NCI-H2107 treated with DMSO at 0.1 percent for 48 hours (cell line): ENCODE data around the gene TMX2.
"Not testable (repeated sequence)": the region's sequence is repeated elsewhere in the genome, so short reads cannot be mapped to it uniquely, and the experiment has no call there.

Source experiments
- DNase-seq: peaks from one replicate; lab custom pipeline; 2025; ENCODE audit not compliant: unreplicated experiment; lab: John Stamatoyannopoulos, UW

The TMX2 gene

GRCh38 chr11:57711414-57712255 lies 758 bp upstream of the TMX2 start, which contains the start of gene MED19:
Gene MED19 (minus strand): TSS chr11:57712215. CDS start chr11:57712179, 36 bp downstream.
- peak; percentile 49 for DNase-seq

- no peak for DNase-seq
Observed at GRCh38 chr11:57713835-57714234, 1.4 kb downstream of the TMX2 start.

GRCh38 chr11:57716726-57717125 lies 4.3 kb downstream of the TMX2 start:
- DNase-seq = not testable (repeated sequence)

- DNase-seq = no peak
Observed at GRCh38 chr11:57727185-57727584, 14.8 kb downstream of the TMX2 start.

DNA sequence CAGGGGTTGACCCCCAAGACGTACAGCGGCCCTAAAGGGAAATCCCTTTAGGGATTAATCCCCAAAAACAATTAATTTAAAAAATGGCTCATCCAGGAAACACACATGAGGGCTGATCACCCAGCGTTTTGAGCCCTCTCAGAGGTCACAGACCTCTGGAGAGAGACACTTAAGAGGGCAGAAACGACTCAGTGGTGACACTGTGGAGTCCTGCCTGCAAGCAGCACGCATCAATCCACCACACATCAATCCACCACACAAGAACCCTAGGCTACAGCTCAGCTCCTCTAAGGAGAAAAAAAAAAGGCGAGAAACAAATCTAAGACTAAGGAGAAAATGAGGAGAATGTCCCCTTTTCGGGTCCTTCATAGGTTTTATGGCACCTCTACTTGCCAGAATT lies 16.4 kb downstream of the TMX2 start:
- DNase-seq = no peak

DNA sequence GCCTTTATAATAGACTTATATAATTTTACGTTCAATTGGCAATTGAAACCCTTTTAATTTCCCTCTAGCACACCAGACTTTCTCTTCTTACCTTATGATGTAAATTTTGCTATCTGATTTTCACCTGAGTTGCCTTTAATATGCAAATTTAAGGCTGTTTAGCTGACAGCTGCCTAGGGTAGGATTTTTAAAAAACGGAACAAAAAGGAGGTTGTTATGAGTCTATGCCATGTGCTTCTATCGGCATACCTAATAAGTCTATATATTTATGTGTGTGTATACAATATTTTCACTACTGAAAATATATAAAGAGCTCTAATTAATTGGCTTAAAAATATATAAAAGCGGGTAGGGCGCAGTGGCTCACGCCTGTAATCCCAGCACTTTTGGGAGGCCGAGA lies 17.1 kb downstream of the TMX2 start:
- no peak for DNase-seq

- no peak for DNase-seq
Observed at GRCh38 chr11:57732661-57733060, 20.3 kb downstream of the TMX2 start.

- no peak for DNase-seq
Observed at GRCh38 chr11:57735619-57736298, 23.4 kb downstream of the TMX2 start.

GRCh38 chr11:57741132-57742086 lies 29.0 kb downstream of the TMX2 start, which contains the start of gene SELENOH:
Gene SELENOH (plus strand): TSS chr11:57741491. CDS start chr11:57741596, 105 bp downstream.
- peak; percentile 93 for DNase-seq

DNA sequence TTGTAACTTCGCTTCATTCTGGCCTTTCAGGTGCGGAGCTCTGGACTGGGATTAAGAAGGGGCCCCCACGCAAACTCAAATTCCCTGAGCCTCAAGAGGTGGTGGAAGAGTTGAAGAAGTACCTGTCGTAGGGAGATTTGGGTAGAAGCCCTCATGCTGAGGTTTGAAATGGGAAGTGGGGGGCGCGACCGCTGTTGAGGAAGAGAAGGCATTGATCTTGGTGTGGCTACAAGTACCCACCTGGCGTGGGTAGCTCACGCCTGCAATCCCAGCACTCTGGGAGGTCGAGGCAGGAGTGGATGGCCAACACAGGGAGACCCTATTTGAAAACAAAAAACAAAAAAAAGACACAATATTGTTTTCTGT lies 29.7 kb downstream of the TMX2 start:
- no peak for DNase-seq

- no peak for DNase-seq
Observed at GRCh38 chr11:57744357-57744756, 32.0 kb downstream of the TMX2 start.

DNA sequence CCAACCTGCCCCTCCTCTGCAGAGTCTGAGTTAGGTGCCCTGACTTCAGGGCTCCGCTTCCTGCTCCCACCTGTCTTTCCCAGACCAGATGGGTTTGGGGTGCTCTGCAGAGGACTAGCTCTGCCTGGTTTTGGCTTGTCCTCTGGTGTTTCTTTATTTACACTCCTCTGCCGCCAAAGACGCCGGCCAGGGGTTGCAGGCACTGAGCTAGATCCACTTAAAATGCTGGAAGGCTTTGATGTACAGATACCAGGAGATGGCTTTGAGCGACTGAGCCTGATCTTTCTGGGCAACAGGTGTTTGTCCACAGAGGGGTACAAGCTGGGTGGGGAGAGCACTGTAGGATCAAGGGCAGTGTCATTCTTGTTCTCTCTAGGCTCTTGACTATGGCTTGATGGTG lies 32.8 kb downstream of the TMX2 start:
- no peak for DNase-seq

DNA sequence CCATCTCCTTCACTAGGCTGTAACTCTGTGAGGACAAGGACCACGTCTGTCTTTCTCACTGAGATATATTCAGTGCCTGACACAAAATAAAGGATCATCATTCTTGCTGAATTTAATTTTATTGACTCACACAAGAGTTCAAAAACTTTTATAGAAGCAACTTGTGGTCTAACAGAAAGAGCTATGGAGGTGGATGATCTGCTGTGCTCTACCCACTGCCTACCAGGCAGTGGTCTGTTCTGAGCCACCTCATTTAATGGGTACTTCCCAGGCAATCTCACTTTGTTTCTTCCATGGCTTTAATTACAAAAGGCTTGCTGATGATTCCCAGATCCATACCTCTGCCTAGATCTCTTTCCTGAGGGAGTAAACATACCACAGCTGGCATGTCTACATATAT lies 34.5 kb downstream of the TMX2 start:
- DNase-seq = no peak

DNA sequence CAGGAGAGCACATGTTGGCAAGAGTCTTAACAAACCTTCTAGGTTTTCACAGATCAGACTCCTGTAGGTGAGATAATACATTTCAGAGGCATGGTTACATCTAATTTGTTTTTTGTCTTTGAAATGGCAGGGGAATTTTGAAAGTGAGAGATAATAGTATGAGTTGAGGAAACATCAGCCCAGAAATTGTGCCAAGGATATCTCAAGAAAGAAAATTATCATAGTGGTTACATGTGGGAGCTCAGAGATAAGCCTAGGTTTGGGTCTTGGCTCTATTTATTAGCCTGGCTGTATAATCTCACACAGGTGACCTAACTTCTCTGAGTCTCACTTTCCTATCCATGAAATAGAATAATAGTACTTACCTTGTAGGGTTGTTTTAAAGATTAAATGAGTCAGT lies 38.8 kb downstream of the TMX2 start:
- no peak for DNase-seq

DNA sequence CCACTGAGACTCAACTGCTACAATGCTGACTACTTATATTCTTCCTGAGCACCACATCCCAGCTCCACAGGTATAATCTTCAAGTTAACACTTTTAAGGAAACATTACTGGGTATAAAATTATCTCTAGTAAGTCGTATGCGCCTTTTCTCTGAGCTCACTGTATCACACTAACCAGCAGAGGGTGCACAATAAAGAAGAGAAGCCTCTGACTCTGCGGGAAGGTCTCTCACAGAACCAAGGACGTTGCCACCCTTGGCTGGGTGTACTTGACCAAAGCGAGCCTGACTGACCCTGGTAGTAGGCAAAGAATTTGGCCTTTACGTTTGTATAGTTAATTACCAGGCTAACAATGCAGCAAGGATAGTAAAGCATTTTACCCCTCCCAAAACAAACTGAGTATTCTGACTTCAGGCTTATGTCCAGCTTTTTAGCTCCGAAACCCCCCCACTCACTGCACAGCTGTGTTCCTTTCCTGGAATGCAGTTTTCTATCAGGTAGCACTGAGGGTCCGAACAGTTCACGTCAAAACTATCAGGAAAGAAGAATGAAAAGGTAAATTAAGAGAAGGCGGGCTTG lies 39.4 kb downstream of the TMX2 start, which contains the start of gene BTBD18:
TSS of gene BTBD18 (minus strand) at position 144 of the 578 bp plus-strand sequence. CDS start 631 bp downstream, outside the sequence.
- no peak for DNase-seq

DNA sequence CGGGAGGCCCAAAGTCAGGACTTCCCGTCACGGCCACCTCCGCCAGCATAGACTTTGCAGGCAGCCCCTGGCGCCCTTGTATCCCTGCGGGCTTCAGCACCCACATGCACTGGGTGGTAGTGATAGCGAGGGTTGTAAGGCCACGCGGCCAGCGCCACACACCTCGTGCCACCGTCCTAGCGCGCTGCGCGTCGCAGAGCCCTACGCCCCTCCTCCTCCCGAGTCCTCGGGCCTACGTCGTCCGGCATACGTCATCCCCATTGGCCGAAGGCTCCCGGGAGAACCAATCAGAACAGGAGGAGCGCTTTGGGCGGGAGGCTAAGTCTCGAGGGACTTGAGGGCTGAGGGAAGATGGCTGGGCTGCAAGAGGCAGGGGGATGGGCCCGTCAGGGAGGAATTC lies 40.6 kb downstream of the TMX2 start:
- no peak for DNase-seq

DNA sequence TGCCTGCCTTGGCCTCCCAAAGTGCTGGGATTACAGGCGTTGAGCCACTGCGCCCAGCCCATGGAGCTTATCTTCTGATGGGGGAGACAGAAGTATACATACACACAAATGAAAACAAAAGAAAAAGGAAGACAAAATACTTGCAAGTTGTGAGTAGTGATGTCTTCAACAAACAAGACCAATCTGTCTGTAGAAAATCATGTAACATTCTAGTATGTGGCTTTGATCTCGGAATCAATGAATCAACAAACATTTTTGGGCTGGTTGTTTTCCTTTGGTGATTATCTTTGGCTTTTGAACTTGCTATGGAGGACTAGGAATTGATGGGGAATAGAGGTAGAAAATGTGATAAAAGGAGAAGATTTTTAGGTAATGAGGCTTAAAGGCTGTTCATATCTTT lies 45.8 kb downstream of the TMX2 start:
- DNase-seq = no peak

DNA sequence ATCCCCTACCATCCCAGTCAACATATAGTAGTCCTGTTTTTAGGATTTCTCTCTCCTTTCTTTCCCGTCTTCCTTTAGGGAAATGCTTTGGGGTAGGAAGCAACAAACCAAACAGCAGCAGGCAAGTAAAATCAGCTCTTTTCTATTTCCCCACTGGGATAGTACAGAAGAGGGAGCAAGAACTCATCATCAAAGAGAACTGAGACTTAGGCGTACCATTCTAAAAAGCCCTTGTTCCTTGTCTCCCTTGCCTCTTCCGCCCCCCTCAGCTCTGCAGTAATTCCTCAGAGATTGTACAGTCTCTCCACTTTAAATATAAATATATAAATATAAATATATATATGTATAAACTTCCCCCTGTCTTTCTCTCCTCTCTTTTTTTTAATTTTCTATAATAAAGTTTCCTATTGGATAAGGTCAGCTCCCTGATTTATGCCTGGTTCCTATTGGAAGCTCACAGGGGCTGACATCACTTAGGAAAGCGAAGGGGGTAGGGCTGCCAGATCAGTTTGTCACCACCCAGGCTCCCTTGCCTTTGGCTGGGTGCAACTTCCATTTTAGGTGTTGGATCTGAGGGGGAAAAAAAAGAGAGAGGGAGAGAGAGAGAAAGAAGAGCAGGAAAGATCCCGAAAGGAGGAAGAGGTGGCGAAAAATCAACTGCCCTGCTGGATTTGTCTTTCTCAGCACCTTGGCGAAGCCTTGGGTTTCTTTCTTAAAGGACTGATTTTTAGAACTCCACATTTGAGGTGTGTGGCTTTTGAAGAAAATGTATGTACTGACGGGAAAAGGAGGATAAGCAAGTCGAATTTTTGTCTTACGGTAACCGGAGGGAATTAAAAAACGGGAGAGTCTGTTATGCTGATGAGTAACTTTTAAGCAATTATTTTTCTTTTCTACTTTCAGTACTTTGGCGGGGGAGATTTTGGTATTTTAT lies 49.2 kb downstream of the TMX2 start, which contains the start of gene CTNND1:
TSS of gene CTNND1 (plus strand) at position 502 of the 934 bp plus-strand sequence. CDS start 29,677 bp downstream, outside the sequence.
- peak; percentile 95 for DNase-seq

DNA sequence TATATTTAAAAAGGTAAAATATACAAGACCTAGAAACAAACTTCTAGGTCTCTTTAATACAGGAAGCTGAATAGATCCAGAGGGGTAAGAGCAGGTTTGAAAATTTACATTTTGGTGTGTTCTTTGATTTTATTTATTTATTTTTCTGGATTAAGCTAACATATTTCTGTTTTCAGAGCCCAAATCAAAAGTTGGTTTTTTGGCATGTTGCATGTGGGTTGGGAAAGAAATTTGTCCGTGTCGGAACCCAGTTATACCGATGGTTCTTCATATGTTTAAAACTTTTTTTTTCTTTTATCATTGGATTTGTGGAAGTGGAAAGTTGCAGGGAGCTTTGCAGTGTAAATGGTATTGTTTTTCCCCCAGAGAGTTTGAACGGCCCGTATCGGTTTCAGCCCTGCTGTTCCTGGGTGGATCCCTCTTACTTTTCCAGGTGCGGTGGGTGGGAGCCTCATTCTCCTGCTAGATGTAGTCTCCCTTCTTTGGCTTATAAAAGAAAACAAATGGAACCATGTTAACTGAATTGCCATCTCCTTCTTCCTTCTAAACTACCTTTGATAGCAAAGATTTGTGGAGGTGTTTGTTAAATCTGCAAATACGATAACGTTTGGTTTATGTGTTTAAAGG lies 50.0 kb downstream of the TMX2 start:
- peak; percentile 30 for DNase-seq
